HCT116 (cell line): ENCODE results near the gene SSUH2. TPM values are rescaled to one million over a fixed set of nuclear protein-coding genes. Genes with fewer than 3 reads are reported as not detected.

Experiments
- ATAC-seq: fragments of 200-7000 bp; cut with Tn5 transposase; 2 replicates; pipeline ENCODE4 v1.9.1; 2020; ENCODE audit warnings: mild to moderate bottlenecking, moderate library complexity
- BruUV-seq: library from RNA; stranded (reverse); fragments of 400-500 nt; replicated peaks from 2 replicates; lab custom pipeline; 2021; lab: Mats Ljungman, UMichigan
- CTCF ChIA-PET: fragments of 300-600 bp; sonication (Branson Sonifier 250); formaldehyde crosslinking; loops from one replicate; lab custom pipeline; 2021; ENCODE audit warnings: antibody characterized with exemption; lab: Charles Lee
- POLR2A ChIA-PET: fragments of 300-600, 350-600 bp; sonication (Branson Sonifier 250); formaldehyde crosslinking; loops from one replicate; lab custom pipeline; 2021; ENCODE audit warnings: antibody characterized with exemption; lab: Charles Lee
- RAD21 ChIA-PET, 2 experiments: fragments of 300-600 bp; sonication (Branson Sonifier 250); formaldehyde crosslinking; loops; one replicate each; lab custom pipeline; 2023; ENCODE audit warnings: low total read pairs in 2 of 2; ENCODE audit not compliant: uncharacterized antibody in 2 of 2, unreplicated experiment in 2 of 2, low non-redundant PET in 1 of 2; lab: Charles Lee
- DNase-seq: peaks from one replicate; pipeline ENCODE4 v3.0.0-alpha.2; 2010; ENCODE audit warnings: low read depth, low spot score
- H2AFZ ChIP-seq: fragments of 200-600 bp; shearing (Covaris generic), sonication (generic); 2 replicates; pipeline ENCODE4 v1.6.1; 2017; ENCODE audit warnings: low read depth, mixed run types, mixed read lengths, antibody characterized with exemption, low read length; ENCODE audit not compliant: poor library complexity, severe bottlenecking
- H3K27ac ChIP-seq: 2 replicates; pipeline ENCODE4 v1.5.1; 2012; ENCODE audit warnings: low read depth, low read length
- H3K27me3 ChIP-seq: fragments of 200-600 bp; sonication (generic); 2 replicates; pipeline ENCODE4 v1.6.1; 2016; ENCODE audit warnings: mixed run types, low read length, mixed read lengths; ENCODE audit not compliant: insufficient read depth
- H3K36me3 ChIP-seq, 2 experiments: fragments of 200-500 bp in 1 of 2; fragments of 200-600 bp in 1 of 2; sonication (Bioruptor generic) in 1 of 2; sonication (generic) in 1 of 2; 2 replicates each; pipeline versions ENCODE4 v1.5.1 to v1.6.1; 2014 to 2016; ENCODE audit warnings: low read length in 2 of 2, inconsistent platforms in 1 of 2, mixed read lengths in 1 of 2, mixed run types in 1 of 2; ENCODE audit not compliant: insufficient read depth in 2 of 2, control insufficient read depth in 1 of 2
- H3K4me1 ChIP-seq, 2 experiments: fragments of 200-600 bp in 1 of 2; sonication (generic) in 1 of 2; 2 replicates each; pipeline versions ENCODE4 v1.5.1 to v1.6.1; 2012 to 2017; ENCODE audit warnings: low read length in 2 of 2, inconsistent platforms in 1 of 2, mild to moderate bottlenecking in 1 of 2, mixed read lengths in 1 of 2, mixed run types in 1 of 2, moderate library complexity in 1 of 2; ENCODE audit not compliant: insufficient read depth in 2 of 2, control insufficient read depth in 1 of 2
- H3K4me2 ChIP-seq: fragments of 200-600 bp; sonication (generic); 2 replicates; pipeline ENCODE4 v1.6.1; 2017; ENCODE audit warnings: mixed run types, low read length, mixed read lengths
- H3K4me3 ChIP-seq, 2 experiments: fragments of 200-600 bp in 1 of 2; sonication (generic) in 1 of 2; replicated peaks in 1 of 2; 2 replicates each; pipeline ENCODE4 v1.5.1; 2011 to 2016; ENCODE audit warnings: low read length in 2 of 2, control low read depth in 1 of 2, low read depth in 1 of 2, mild to moderate bottlenecking in 1 of 2, mixed read lengths in 1 of 2, mixed run types in 1 of 2
- H3K79me2 ChIP-seq: fragments of 200-600 bp; sonication (generic); 2 replicates; pipeline ENCODE4 v1.6.1; 2017; ENCODE audit warnings: mild to moderate bottlenecking, mixed run types, low read length, moderate library complexity, mixed read lengths; ENCODE audit not compliant: insufficient read depth
- H3K9ac ChIP-seq: fragments of 200-600 bp; sonication (generic); 2 replicates; pipeline ENCODE4 v1.6.1; 2016; ENCODE audit warnings: low read length, mixed read lengths
- H3K9me2 ChIP-seq: fragments of 200-600 bp; sonication (generic), shearing (Covaris generic); 2 replicates; pipeline ENCODE4 v1.6.1; 2017; ENCODE audit warnings: mixed run types, mild to moderate bottlenecking, moderate library complexity; ENCODE audit not compliant: insufficient read depth
- H3K9me3 ChIP-seq, 2 experiments: fragments of 200-500 bp in 1 of 2; fragments of 200-600 bp in 1 of 2; sonication (Bioruptor generic) in 1 of 2; sonication (generic) in 1 of 2; 2 replicates each; pipeline ENCODE4 v1.6.1; 2014 to 2017; ENCODE audit warnings: low read length in 2 of 2, mixed read lengths in 2 of 2, inconsistent platforms in 1 of 2, low read depth in 1 of 2, mild to moderate bottlenecking in 1 of 2, mixed run types in 1 of 2, moderate library complexity in 1 of 2; ENCODE audit not compliant: control insufficient read depth in 1 of 2, insufficient read depth in 1 of 2
- H4K20me1 ChIP-seq: fragments of 200-600 bp; sonication (generic), shearing (Covaris generic); 2 replicates; pipeline ENCODE4 v1.6.1; 2017; ENCODE audit warnings: mixed run types, mild to moderate bottlenecking, moderate library complexity; ENCODE audit not compliant: insufficient read depth
- CEBPB ChIP-seq: IDR thresholded peaks from 2 replicates; pipeline ENCODE4 v1.6.1; 2012; ENCODE audit warnings: low read depth
- ELF1 ChIP-seq: IDR thresholded peaks from 2 replicates; pipeline ENCODE4 v1.6.1; 2012; ENCODE audit warnings: low read depth, borderline replicate concordance
- EZH2phosphoT487 ChIP-seq: fragments of 200-600 bp; IDR thresholded peaks from 2 replicates; pipeline ENCODE4 v1.6.1; 2018; ENCODE audit warnings: antibody characterized with exemption, borderline replicate concordance
- SP1 ChIP-seq: IDR thresholded peaks from 2 replicates; pipeline ENCODE4 v1.6.1; 2012; ENCODE audit warnings: low read depth
- ZNF274 ChIP-seq: fragments of 200-500 bp; sonication (Bioruptor generic); IDR thresholded peaks from 2 replicates; pipeline ENCODE4 v1.6.1; 2014; ENCODE audit warnings: mild to moderate bottlenecking, low read depth, low read length, inconsistent platforms
- intact Hi-C: fragments of 100-400 bp; cut with micrococcal nuclease; formaldehyde crosslinking; loops from 2 replicates; pipeline ENCODE4 v1.10.0; 2022
- total RNA-seq: library from RNA; stranded (reverse); gene quantifications from one replicate; pipeline ENCODE4 v1.2.1, GENCODE V29; 2021; ENCODE audit not compliant: unreplicated experiment
- TF ChIP-seq, protein P1 (sequence below), 3 experiments: fragments of 200-600 bp in 1 of 3; sonication (generic) in 1 of 3; IDR thresholded peaks in 2 of 3; conservative IDR thresholded peaks in 1 of 3; 2 replicates each; pipeline ENCODE4 v1.5.1; 2012 to 2017; ENCODE audit warnings: low read depth in 2 of 3, low read length in 2 of 3, antibody characterized with exemption in 1 of 3, borderline replicate concordance in 1 of 3, control low read depth in 1 of 3, mild to moderate bottlenecking in 1 of 3, mixed read lengths in 1 of 3, mixed run types in 1 of 3, moderate library complexity in 1 of 3; ENCODE audit not compliant: insufficient read depth in 1 of 3
- TF ChIP-seq, protein P2 (sequence below): IDR thresholded peaks from 2 replicates; pipeline ENCODE4 v1.6.1; 2012

SSUH2 gene
- total RNA-seq, 1 experiment from 2014 or later, result 0.76 TPM

- no TSS peak for BruUV-seq
- ChIA-PET CTCF (no interaction called here), POLR2A (no interaction called here), RAD21 (no interaction called here)
- H3K9me2 ChIP-seq, result no peaks in the 10 kb centered on the region
- H3K27ac ChIP-seq, result no peak overlapping the region
- no peaks in the 10 kb centered on the region for H3K9me3 ChIP-seq
- intact Hi-C loops, result no loop called here
- DNase-seq (no peak), ATAC-seq (no peak)
- TF ChIP-seq CEBPB, result no peak
- TF ChIP-seq, protein P1, sequence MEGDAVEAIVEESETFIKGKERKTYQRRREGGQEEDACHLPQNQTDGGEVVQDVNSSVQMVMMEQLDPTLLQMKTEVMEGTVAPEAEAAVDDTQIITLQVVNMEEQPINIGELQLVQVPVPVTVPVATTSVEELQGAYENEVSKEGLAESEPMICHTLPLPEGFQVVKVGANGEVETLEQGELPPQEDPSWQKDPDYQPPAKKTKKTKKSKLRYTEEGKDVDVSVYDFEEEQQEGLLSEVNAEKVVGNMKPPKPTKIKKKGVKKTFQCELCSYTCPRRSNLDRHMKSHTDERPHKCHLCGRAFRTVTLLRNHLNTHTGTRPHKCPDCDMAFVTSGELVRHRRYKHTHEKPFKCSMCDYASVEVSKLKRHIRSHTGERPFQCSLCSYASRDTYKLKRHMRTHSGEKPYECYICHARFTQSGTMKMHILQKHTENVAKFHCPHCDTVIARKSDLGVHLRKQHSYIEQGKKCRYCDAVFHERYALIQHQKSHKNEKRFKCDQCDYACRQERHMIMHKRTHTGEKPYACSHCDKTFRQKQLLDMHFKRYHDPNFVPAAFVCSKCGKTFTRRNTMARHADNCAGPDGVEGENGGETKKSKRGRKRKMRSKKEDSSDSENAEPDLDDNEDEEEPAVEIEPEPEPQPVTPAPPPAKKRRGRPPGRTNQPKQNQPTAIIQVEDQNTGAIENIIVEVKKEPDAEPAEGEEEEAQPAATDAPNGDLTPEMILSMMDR (IDR thresholded peaks at IDR 0.05 in 2 of 3, conservative IDR thresholded peaks at IDR 0.05 in 1 of 3; ENCODE audit: borderline replicate concordance in 1 of 3, insufficient read depth in 1 of 3, low read depth in 2 of 3, low read length in 2 of 3), result no peak
- no peak for TF ChIP-seq ELF1
- TF ChIP-seq, protein P2, sequence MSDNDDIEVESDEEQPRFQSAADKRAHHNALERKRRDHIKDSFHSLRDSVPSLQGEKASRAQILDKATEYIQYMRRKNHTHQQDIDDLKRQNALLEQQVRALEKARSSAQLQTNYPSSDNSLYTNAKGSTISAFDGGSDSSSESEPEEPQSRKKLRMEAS, result no peak
- TF ChIP-seq ZNF274, result no peak
- TF ChIP-seq EZH2phosphoT487, result no peak
- TF ChIP-seq SP1, result no peak
- no peak overlapping the region for H2AFZ ChIP-seq
- H3K36me3 ChIP-seq, result no peaks in the 10 kb centered on the region
- peaks cover under 1 to 5% of the 10 kb centered on the region in 2 experiments; a peak in 2 of 4 replicates for H3K4me1 ChIP-seq
- H3K4me2 ChIP-seq, result no peak overlapping the region
- no peaks in the 10 kb centered on the region for H3K27me3 ChIP-seq
- H3K79me2 ChIP-seq, result no peaks in the 10 kb centered on the region
- H4K20me1 ChIP-seq, result no peaks in the 10 kb centered on the region
- H3K9ac ChIP-seq, result no peak overlapping the region
- no peak overlapping the region for H3K4me3 ChIP-seq
Measured at GRCh38 chr3:8652324-8652987, 7.9 kb upstream of the SSUH2 start.
